Ammon's horn (tissue), 1 donor: ENCODE measurements around the gene TLR6.
"Not testable (repeated sequence)": the region's sequence is repeated elsewhere in the genome, so short reads cannot be mapped to it uniquely, and the experiment has no call there.

Experiments used
- DNase-seq: peaks from one replicate; pipeline ENCODE4 v3.0.0-alpha.2; 2016; ENCODE audit warnings: low spot score

TLR6 gene

GRCh38 chr4:38785041-38785790 is 71.4 kb downstream of the TLR6 start:
- DNase-seq = no peak

- DNase-seq = no peak
These were observed 72.5 kb downstream of the TLR6 start for GRCh38 chr4:38784141-38784540.

DNA sequence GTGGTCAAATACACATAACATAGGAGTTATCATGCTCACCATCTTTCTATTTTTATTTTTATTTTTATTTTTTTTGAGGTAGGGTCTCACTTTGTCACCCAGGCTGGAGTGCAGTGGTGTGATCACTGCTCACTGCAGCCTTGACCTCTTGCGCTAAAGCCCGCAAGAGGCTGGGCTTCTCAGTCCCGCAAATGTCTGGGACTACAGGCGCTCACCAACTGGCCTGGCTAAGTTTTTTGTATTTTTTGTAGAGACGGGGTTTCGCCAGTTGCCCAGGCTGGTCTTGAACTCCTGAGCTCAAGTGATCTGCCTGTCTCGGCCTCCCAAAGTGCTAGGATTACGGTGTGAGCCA is 73.5 kb downstream of the TLR6 start:
- no peak for DNase-seq

DNA sequence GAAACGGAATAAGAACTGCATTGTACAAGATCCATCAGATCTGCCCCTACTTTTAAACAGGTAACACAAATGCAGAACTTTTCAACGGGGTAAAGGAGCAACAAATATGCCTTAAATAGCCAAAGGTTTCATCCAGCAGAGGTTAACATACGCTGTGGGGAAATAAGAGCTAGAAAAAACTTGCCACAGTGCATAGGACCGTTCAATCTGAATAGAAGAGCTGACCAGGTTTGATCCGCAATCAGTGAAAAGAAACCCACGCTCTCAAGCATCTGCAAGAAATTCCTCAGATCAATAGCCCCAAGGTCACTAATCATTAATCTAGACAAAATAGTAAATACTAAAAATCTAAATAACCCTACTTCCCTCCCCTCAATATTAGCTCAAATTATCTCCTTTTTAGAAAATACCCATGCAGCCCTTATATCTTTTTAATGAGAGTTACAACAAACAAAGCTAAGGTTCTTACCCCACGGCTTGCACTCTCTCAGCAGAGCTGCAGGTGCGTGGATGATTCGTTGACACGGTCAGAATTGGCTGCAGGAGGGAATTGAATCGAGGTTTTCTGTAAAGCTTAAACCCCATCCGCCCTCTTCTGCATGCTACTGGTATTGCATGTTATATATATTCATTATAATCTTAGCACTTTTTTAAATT is 74.0 kb downstream of the TLR6 start, which contains the start of gene TLR10:
Gene TLR10 (minus strand): TSS at position 539 of the 657 bp plus-strand sequence. CDS start 7,400 bp downstream, outside the sequence.
- DNase-seq = peak; percentile 74

GRCh38 chr4:38781854-38782261 is 74.8 kb downstream of the TLR6 start:
- DNase-seq = no peak

DNA sequence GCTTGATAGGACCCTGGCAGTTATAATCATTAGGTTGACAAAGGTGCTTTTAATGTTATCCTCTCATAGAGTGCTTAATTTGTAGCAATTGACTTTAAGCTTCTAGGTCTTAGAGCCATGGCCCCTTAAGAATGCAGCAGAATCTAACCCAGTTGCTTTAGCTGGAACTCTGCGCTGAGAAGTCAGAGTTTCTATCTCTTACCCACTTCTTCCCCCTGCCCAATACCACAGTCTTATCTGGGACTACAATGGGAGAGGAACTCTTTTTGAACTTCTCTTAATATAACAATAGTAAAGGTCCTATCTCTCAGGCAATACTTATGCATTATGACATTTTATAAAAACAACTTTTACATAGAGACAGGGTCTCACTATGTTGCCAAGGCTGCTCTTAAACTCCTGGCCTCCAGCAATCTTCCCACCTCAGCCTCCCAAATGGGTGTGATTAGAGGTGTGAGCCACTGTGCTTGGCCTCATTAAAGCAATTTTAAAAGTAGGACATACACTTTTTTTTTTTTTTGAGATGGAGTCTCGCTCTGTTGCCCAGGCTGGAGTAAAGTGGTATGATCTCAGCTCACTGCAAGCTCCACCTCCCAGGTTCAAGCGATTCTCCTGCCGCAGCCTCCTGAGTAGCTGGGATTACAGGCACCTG is 75.7 kb downstream of the TLR6 start:
- no peak for DNase-seq

DNA sequence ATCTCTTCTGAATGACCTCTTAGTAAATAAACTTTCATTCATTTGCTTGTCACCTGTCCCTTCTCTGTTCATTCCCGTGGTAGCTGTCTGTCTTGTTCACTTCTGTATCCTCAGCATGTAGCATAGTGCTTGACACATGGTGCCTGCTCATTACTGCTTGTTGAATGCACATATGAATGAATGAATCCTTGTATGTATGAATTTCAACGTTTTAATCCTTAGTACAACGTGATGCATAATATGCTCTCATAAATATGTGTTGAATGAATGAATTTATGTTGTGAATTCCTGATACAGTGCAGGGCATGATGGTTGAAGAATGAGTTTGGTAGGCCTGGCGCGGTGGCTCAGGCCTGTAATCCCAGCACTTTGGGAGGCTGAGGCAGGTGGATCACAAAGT is 76.8 kb downstream of the TLR6 start:
- no peak for DNase-seq

GRCh38 chr4:38777925-38778324 is 78.7 kb downstream of the TLR6 start:
- DNase-seq = not testable (repeated sequence)

DNA sequence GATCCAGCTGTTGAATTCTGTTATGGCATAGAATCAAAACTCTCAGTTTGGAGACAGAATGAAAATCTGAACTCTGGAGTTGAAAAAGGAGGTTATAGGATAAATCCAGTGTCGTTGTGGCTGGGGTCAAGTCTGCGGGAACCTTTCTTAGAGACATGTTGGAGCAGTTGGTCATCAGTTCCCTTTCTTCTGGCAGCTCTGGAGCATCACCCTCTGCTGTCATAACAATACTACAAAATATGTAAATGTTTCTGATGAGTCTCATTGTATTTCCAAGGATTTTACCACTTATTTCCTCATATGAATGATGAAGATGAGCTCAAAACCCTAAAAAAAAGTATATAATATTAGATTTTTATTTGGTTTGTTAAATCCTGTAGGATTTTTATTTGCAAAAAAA is 81.3 kb downstream of the TLR6 start:
- DNase-seq = no peak

GRCh38 chr4:38774181-38774955 is 82.2 kb downstream of the TLR6 start:
- DNase-seq = no peak
